ENCODE results near the gene UPK1A. TPM values are rescaled to one million over a fixed set of nuclear protein-coding genes. Genes with fewer than 3 reads are reported as not detected.

UPK1A gene
- total and polyA plus RNA-seq, 2 donors (not counting 1 experiment from before 2014, with no cell fraction given) = 0.16 TPM; not detected in 1

DNA sequence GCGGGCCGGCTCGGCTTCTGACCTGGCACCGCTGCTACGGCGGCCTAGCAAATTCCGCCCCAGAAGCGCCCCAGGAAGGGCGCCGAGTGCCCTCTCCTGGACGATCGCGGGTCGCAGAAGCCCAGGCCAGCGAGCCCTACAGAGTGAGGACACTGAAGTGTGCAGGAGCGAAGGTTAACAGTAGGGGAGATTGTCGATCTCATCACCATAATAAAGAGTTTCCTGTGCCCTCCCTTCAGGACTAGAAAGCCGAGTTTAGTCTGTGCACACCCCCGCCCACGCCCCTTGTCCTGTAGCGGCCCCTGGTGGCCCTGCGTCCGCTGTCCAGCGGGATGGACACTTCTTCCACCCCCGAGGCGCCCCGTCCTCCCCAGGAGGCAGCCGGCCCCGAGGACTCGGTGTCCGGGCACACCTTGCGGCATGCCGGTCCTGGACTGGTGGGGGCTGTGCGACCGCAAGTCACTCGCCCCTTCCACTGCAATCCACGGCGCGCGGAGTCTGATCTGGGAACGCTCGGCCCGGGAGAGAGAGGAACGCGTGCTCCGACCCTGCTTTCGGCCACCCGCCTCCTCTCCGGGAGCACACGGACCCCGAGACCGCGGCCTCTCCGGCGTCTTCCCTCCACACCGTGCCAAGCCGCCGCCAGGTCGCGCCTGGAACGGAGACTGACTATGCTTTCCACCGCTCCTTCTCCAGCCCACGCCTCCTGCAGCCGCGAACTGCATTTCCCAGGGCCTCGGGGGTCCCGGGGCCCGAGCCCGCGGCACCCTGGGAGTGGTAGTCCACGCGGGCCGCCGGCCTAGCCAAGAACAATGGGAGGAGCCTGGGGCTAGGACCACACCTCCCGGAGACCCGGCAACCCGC is 50.7 kb downstream of the UPK1A start:
- Histone ChIP-seq H3K27ac (ENCODE audit: low read length in 2 of 2) (peak overlapping the region; percentile 68 to 85), H3K36me3 (replicated peaks in 1 of 2; ENCODE audit: control extremely low read depth in 1 of 2, control insufficient read depth in 1 of 2, extremely low read depth in 1 of 2, insufficient read depth in 2 of 2, low read length in 1 of 2) (peaks cover 0 to 20% of the 10 kb centered on the region in 2 experiments), H3K4me3 (ENCODE audit: control extremely low read depth in 1 of 5, extremely low read depth in 1 of 5, insufficient read depth in 1 of 5, low read depth in 2 of 5, low read length in 4 of 5) (peak overlapping the region; percentile 39 to 87 (median 76)), H3K27me3 (replicated peaks in 1 of 4; ENCODE audit: control extremely low read depth in 1 of 4, control insufficient read depth in 3 of 4, insufficient read depth in 4 of 4, low read length in 3 of 4) (no peaks in the 10 kb centered on the region), H3K9me3 (ENCODE audit: control extremely low read depth in 1 of 3, control insufficient read depth in 2 of 3, insufficient read depth in 1 of 3, low read length in 2 of 3) (no peaks in the 10 kb centered on the region), H3K79me2 (ENCODE audit: control insufficient read depth, insufficient read depth, low read length) (peaks cover 59% of the 10 kb centered on the region), H4K20me1 (ENCODE audit: control insufficient read depth, insufficient read depth, low read length, poor library complexity, severe bottlenecking) (peaks cover 36% of the 10 kb centered on the region), H3K4me2 (replicated peaks; ENCODE audit: low read depth, low read length, poor library complexity, severe bottlenecking) (peak overlapping the region; percentile 94), H3K4me1 (ENCODE audit: control insufficient read depth in 2 of 2, insufficient read depth in 2 of 2, low read length in 2 of 2) (peaks cover 27 to 66% of the 10 kb centered on the region in 2 donors), H2AFZ (ENCODE audit: insufficient read depth, low read depth, low read length, poor library complexity, severe bottlenecking) (peak overlapping the region; percentile 89), H3K9ac (ENCODE audit: low read length) (peak overlapping the region; percentile 80)
- Mint-ChIP-seq H3K9me3 (ENCODE audit: insufficient read depth) (no peaks in the 10 kb centered on the region), H3K4me3 (peak overlapping the region; percentile 98), H3K4me1 (peaks cover 66% of the 10 kb centered on the region), H3K27ac (peak overlapping the region; percentile 99), H3K27me3 (no peaks in the 10 kb centered on the region)
- under 1% methylated on average over 71 of the region's 77 CpGs for WGBS (ENCODE audit: insufficient coverage)
- intact Hi-C loops (cut with micrococcal nuclease) = loop anchor here (1.0 to 10.0 kb wide), 12 partner anchors 15 to 372 kb away; partner anchors contain the start of genes ARHGAP33, COX6B1, FFAR1 and HAUS5
- ATAC-seq (ENCODE audit: low read depth) (peak; percentile 79), DNase-seq (peak; percentile 97)
- ChIA-PET CTCF (interaction anchor here (6.5 kb wide), 1 partner anchor 19 kb away, joined by 123 read pairs; no protein-coding TSS in a partner anchor), POLR2A (interaction anchor here (0.7 to 1.8 kb wide), 3 partner anchors 23 to 205 kb away, joined by 3 to 8 read pairs (median 7); partner anchors contain the start of genes PSENEN and U2AF1L4)
- TF ChIP-seq, protein P1, sequence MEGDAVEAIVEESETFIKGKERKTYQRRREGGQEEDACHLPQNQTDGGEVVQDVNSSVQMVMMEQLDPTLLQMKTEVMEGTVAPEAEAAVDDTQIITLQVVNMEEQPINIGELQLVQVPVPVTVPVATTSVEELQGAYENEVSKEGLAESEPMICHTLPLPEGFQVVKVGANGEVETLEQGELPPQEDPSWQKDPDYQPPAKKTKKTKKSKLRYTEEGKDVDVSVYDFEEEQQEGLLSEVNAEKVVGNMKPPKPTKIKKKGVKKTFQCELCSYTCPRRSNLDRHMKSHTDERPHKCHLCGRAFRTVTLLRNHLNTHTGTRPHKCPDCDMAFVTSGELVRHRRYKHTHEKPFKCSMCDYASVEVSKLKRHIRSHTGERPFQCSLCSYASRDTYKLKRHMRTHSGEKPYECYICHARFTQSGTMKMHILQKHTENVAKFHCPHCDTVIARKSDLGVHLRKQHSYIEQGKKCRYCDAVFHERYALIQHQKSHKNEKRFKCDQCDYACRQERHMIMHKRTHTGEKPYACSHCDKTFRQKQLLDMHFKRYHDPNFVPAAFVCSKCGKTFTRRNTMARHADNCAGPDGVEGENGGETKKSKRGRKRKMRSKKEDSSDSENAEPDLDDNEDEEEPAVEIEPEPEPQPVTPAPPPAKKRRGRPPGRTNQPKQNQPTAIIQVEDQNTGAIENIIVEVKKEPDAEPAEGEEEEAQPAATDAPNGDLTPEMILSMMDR (IDR thresholded peaks at IDR 0.05) = peak; percentile 90
- TF ChIP-seq EZH2 (IDR thresholded peaks at IDR 0.05; ENCODE audit: borderline replicate concordance, insufficient read depth, low read depth, low read length, poor library complexity, severe bottlenecking) = no peak

All from B cell (primary cell).